GM12801 (cell line): Measurements from ENCODE around the gene ASIC5.

Source experiments
- CTCF ChIP-seq: IDR thresholded peaks from one replicate; pipeline ENCODE4 v1.5.1; 2011; ENCODE audit warnings: control low read depth; ENCODE audit not compliant: insufficient read length; ENCODE audit errors: extremely low read depth

ASIC5 gene

GRCh38 chr4:155879767-155880166 lies 13.7 kb upstream of the ASIC5 start:
- no peak for TF ChIP-seq CTCF

DNA sequence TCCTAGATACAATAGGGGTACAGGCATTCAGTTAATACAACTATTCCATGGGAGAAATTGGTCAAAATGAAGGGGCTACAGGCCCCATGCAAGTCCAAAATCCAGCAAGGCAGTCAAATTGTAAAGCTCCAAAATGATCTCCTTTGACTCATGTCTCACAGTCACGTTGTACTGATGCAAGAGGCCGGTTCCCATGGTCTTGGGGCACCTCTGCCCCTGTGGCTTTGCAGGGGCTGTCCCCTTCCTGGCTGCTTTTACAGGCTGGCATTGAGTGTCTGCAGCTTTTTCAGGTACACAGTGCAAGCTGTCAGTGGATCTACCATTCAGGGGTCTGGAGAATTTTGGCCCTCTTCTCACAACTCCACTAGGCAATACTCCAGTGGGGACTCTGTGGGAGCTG lies 12.5 kb upstream of the ASIC5 start:
- no peak for TF ChIP-seq CTCF

- TF ChIP-seq CTCF, result no peak
These were observed 11.9 kb upstream of the ASIC5 start for GRCh38 chr4:155877971-155878370.

- TF ChIP-seq CTCF, result no peak
These were observed 9.8 kb upstream of the ASIC5 start for GRCh38 chr4:155875878-155876277.

- no peak for TF ChIP-seq CTCF
These were observed 10.2 kb downstream of the ASIC5 start for GRCh38 chr4:155855897-155856296.

DNA sequence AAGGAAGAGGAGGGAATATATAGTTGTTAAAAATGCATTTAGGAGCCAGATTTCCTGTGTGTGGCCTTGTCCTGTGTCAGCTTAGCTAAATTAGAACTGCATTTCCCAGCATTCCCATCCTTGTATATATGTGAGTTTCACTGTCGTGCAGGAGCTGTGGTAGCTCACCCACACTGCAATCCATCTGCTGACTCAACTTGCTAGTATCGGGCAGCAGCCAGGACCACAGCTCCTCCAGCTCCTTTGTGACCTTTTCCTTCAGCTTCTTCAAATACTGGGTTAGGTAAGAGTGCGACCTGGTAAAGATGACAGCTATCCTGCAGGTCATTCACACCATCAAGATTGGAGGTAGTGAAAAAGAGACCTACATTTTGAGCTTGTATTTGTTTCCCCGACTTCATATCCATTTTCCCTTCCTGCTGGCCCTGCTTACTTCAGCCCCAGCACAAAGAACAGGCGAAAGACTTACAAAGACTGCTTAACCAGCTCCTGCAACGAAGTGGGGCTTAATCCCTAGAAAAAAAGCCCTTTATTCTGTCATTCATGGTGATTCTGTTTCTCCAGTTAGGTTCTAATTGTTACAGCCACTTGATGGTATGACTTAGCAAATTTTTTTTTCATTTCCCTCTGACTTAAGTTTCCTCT lies 11.4 kb downstream of the ASIC5 start:
- TF ChIP-seq CTCF, result no peak

GRCh38 chr4:155853189-155853588 lies 12.9 kb downstream of the ASIC5 start:
- TF ChIP-seq CTCF, result no peak
